Activated CD4-positive, alpha-beta memory T cell treated with anti-CD3 and anti-CD28 coated beads, Interleukin-2, amount 10 ng/mL, durations not matched to agents 7 days and 5 days (primary cell): ENCODE results near the gene GRM3. TPM values are rescaled to one million over a fixed set of nuclear protein-coding genes. Genes with fewer than 3 reads are reported as not detected.

Experiments used
- CTCF ChIA-PET: fragments of 350-600 bp; sonication (Branson Sonifier 250); formaldehyde crosslinking; loops from one replicate; lab custom pipeline; 2021; ENCODE audit warnings: antibody characterized with exemption, inconsistent platforms; lab: Charles Lee
- POLR2A ChIA-PET: fragments of 350-600 bp; sonication (Branson Sonifier 250); formaldehyde crosslinking; loops from one replicate; lab custom pipeline; 2021; ENCODE audit warnings: antibody characterized with exemption; lab: Charles Lee
- DNase-seq: peaks from one replicate; pipeline ENCODE4 v3.0.0-alpha.2; 2020
- H3K27ac Mint-ChIP-seq: one replicate; pipeline ENCODE4 v1.8.0; 2021; ENCODE audit warnings: mild to moderate bottlenecking, mixed read lengths
- H3K27me3 Mint-ChIP-seq: one replicate; pipeline ENCODE4 v1.8.0; 2021; ENCODE audit warnings: mixed read lengths
- H3K36me3 Mint-ChIP-seq: one replicate; pipeline ENCODE4 v1.8.0; 2021; ENCODE audit warnings: low read depth, mixed read lengths
- H3K4me1 Mint-ChIP-seq: one replicate; pipeline ENCODE4 v1.8.0; 2021; ENCODE audit warnings: mixed read lengths
- H3K4me3 Mint-ChIP-seq: one replicate; pipeline ENCODE4 v1.8.0; 2021; ENCODE audit warnings: mild to moderate bottlenecking, mixed read lengths
- H3K9me3 Mint-ChIP-seq: one replicate; pipeline ENCODE4 v1.8.0; 2021; ENCODE audit warnings: mixed read lengths
- total RNA-seq, 2 experiments: library from RNA; stranded (reverse); gene quantifications; one replicate each; pipeline ENCODE4 v1.2.3, GENCODE V29; 2021

GRM3 gene
- total RNA-seq, 2 experiments from 2014 or later, result not detected

DNA sequence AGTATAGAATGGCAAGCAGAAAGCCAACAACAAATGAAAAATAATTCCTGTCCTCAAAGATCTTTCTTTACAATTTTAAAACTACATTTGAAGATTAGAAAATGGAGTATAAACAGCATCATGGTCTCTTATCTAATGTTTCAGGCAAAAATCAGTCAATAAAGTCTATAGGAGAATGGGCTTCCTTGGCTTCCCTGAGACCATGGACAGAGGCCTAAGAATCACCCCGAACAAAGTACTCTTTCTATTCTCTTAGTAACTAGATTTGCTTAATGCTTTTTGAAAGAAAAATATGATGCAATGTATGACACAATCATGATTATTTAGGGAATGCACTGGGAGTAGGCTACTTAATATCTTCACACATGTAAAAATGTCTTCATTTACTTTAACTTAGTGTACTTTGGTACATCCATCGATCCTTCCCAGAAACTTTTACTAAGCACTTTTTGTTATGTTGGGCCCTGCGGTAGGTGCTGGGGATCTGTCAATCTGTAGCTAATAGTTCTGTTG lies 17.3 kb downstream of the GRM3 start:
- no peaks in the 10 kb centered on the region for H3K36me3 Mint-ChIP-seq
- H3K4me1 Mint-ChIP-seq, result no peaks in the 10 kb centered on the region
- ChIA-PET POLR2A (no interaction called here), CTCF (no interaction called here)
- H3K27ac Mint-ChIP-seq, result no peak overlapping the region
- DNase-seq, result no peak
- H3K4me3 Mint-ChIP-seq, result no peak overlapping the region
- no peaks in the 10 kb centered on the region for H3K9me3 Mint-ChIP-seq
- no peaks in the 10 kb centered on the region for H3K27me3 Mint-ChIP-seq

DNA sequence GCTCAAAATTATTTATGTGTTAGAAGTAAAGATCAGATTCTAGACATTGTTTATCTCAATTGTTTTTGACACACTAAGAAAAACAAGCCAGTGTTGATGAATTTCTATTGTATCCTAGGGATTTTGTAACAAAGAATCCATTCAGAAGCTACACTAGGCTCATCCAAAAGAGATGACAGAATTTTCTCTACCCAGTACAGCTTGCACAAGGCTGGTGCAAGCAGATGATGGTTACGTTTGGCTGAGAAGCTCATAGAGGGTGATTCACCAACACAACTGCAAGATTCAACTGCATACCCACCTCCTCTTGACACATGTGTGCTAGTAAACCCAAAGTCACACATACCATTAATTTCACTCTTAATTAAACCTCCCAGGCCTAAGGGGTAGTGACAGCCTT lies 20.8 kb downstream of the GRM3 start:
- no peaks in the 10 kb centered on the region for H3K27me3 Mint-ChIP-seq
- no peak for DNase-seq
- H3K27ac Mint-ChIP-seq, result no peak overlapping the region
- CTCF ChIA-PET, result no interaction called here
- POLR2A ChIA-PET, result no interaction called here
- H3K4me3 Mint-ChIP-seq, result no peak overlapping the region
- no peaks in the 10 kb centered on the region for H3K4me1 Mint-ChIP-seq
- H3K9me3 Mint-ChIP-seq, result no peaks in the 10 kb centered on the region
- H3K36me3 Mint-ChIP-seq, result no peaks in the 10 kb centered on the region

DNA sequence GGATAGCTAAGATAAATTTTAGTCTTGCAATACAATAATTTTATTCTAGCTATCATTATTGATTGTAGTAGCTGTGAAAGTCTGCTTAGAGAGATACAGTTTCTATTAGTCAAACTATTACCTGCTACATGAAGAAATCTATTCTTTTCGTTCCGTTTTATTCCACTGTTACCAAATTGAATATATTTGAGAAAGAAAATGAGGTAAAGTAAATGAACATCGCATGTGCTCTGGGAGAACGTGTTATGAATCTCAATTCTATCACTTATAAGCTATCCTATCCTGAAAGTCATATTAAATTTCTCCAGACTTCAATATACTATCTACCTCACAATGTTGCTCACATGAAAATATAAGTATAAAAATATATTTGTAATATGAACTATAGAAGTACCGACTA lies 21.3 kb downstream of the GRM3 start:
- H3K36me3 Mint-ChIP-seq, result no peaks in the 10 kb centered on the region
- POLR2A ChIA-PET, result no interaction called here
- no peak overlapping the region for H3K27ac Mint-ChIP-seq
- CTCF ChIA-PET, result no interaction called here
- no peaks in the 10 kb centered on the region for H3K4me1 Mint-ChIP-seq
- H3K4me3 Mint-ChIP-seq, result no peak overlapping the region
- no peak for DNase-seq
- H3K27me3 Mint-ChIP-seq, result no peaks in the 10 kb centered on the region
- H3K9me3 Mint-ChIP-seq, result no peaks in the 10 kb centered on the region

DNA sequence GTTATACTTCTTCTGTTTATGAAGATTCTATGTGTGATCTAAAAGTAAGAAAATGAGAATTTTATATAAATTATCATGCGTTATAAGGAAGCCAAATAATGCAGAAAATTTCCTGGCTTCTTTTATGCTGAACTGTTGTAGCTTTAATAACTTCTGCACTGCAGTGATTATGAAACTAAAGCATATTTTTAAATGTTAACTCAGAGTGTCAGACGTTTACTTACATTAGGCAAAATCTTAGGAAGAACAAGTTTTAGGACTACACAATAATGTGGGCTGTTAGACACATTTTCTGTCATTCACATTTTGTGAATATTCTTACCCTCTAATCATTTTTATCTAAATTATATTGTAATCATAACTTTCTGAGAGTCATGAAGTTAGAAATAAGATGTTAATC lies 22.0 kb downstream of the GRM3 start:
- Mint-ChIP-seq H3K4me1 (no peaks in the 10 kb centered on the region), H3K27ac (no peak overlapping the region), H3K36me3 (no peaks in the 10 kb centered on the region), H3K4me3 (no peak overlapping the region), H3K9me3 (no peaks in the 10 kb centered on the region), H3K27me3 (no peaks in the 10 kb centered on the region)
- POLR2A ChIA-PET, result no interaction called here
- no peak for DNase-seq
- CTCF ChIA-PET, result no interaction called here

DNA sequence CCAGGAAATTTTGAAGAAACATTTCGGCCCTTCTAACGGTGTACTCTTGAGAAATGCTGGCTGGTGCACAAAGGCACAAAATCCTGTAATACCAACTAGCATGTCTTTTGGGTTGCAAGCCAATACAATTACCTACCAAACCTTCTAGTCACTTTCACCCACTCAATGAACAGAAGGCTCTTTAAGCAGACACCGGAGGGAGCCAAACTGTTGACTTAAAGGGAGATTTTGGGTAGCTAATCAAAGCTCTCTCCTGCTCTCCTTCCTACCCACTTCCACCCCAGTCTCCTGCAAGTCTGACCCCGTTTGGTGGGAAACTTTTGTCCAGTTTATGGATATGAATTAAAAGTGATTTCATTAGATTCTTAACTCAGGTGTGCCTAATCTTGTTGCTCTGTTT lies 24.0 kb downstream of the GRM3 start:
- ChIA-PET CTCF (no interaction called here), POLR2A (interaction anchor here (1.0 kb wide), 1 partner anchor 13 kb away, joined by 3 read pairs; no protein-coding TSS in a partner anchor)
- no peak overlapping the region for H3K4me3 Mint-ChIP-seq
- no peaks in the 10 kb centered on the region for H3K9me3 Mint-ChIP-seq
- no peaks in the 10 kb centered on the region for H3K36me3 Mint-ChIP-seq
- H3K4me1 Mint-ChIP-seq, result no peaks in the 10 kb centered on the region
- no peak for DNase-seq
- no peaks in the 10 kb centered on the region for H3K27me3 Mint-ChIP-seq
- no peak overlapping the region for H3K27ac Mint-ChIP-seq

DNA sequence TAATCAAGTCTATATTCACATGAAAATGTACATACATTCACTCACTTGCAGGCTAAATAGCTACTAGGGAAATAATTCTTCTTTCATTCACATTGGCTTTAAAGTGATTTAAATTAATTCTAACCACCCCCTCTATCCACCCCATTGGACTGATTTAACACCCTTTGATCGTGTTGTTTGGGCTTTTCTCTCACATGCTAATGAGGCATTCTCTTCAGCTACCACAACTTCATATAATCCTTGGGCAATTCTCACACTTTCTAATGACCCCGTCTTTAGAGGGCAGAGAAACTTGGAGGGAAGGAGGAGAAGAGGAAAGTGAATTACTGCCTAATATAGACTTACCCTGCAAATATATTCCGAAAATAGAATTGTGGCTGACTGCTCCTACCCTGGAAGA lies 24.6 kb downstream of the GRM3 start:
- H3K9me3 Mint-ChIP-seq, result no peaks in the 10 kb centered on the region
- no peaks in the 10 kb centered on the region for H3K4me1 Mint-ChIP-seq
- no peak overlapping the region for H3K27ac Mint-ChIP-seq
- no peaks in the 10 kb centered on the region for H3K27me3 Mint-ChIP-seq
- ChIA-PET CTCF (no interaction called here), POLR2A (interaction anchor here (1.0 kb wide), 1 partner anchor 12 kb away, joined by 3 read pairs; no protein-coding TSS in a partner anchor)
- no peaks in the 10 kb centered on the region for H3K36me3 Mint-ChIP-seq
- H3K4me3 Mint-ChIP-seq, result no peak overlapping the region
- DNase-seq, result no peak

DNA sequence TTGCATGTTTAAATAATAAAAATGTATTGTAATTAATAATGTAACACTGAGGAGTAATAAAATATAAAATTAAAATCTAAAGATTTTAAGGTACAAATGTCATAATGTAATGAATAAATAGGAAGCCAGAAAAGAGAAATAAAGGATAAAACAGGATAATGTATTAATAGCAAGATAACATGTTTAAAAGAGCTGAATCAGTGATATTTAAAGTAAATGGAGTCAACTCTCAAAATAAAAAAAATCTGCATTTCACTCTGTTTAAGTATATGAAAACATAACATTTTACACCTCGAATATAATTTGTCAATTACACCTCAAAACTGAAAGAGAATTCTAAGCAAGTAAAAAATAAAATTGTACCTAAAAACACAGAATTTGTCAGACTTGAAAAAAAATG lies 44.1 kb downstream of the GRM3 start:
- CTCF ChIA-PET, result no interaction called here
- H3K36me3 Mint-ChIP-seq, result no peaks in the 10 kb centered on the region
- POLR2A ChIA-PET, result no interaction called here
- DNase-seq, result no peak
- no peaks in the 10 kb centered on the region for H3K9me3 Mint-ChIP-seq
- no peak overlapping the region for H3K27ac Mint-ChIP-seq
- H3K4me3 Mint-ChIP-seq, result no peak overlapping the region
- no peaks in the 10 kb centered on the region for H3K27me3 Mint-ChIP-seq
- no peaks in the 10 kb centered on the region for H3K4me1 Mint-ChIP-seq

DNA sequence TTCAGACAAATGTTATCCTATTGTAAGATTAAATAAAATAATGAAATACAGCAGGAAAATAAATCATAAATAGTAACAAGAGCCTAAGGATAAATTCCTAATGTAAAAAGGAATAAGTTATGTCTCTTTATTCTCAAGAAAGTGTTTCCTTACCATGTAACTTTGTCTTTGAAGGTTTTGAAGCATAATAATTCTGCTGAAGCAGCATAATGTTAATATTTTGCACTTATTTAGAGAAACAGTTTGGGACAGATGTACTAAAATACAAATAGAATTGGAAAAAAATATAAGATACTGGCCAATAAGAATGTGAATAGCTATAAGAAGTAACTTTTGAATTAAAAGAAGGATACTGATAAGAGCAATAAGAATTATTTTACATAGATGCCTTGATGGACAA lies 45.7 kb downstream of the GRM3 start:
- POLR2A ChIA-PET, result no interaction called here
- CTCF ChIA-PET, result no interaction called here
- Mint-ChIP-seq H3K4me3 (no peak overlapping the region), H3K9me3 (no peaks in the 10 kb centered on the region), H3K27ac (no peak overlapping the region), H3K27me3 (no peaks in the 10 kb centered on the region), H3K4me1 (no peaks in the 10 kb centered on the region), H3K36me3 (no peaks in the 10 kb centered on the region)
- no peak for DNase-seq

DNA sequence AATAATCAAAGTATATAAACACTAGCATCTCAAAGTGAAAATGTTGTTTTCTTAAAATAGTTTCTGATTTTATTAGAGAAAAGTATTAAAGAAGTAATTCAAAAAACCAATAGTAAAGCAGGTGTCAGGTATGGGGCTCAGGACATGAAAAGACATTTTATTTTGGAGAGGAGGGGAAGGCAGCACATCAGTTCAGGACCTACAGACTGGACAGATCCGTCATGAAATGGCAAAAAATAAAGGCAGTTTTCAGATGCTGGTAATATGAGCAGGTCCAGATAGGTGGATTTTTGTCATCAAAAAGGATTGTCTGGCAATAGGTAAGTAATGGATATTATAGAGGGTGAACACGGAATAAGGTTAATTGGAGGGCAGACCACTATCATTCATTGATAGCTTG lies 49.0 kb downstream of the GRM3 start:
- Mint-ChIP-seq H3K27me3 (no peaks in the 10 kb centered on the region), H3K9me3 (no peaks in the 10 kb centered on the region), H3K4me1 (no peaks in the 10 kb centered on the region)

DNA sequence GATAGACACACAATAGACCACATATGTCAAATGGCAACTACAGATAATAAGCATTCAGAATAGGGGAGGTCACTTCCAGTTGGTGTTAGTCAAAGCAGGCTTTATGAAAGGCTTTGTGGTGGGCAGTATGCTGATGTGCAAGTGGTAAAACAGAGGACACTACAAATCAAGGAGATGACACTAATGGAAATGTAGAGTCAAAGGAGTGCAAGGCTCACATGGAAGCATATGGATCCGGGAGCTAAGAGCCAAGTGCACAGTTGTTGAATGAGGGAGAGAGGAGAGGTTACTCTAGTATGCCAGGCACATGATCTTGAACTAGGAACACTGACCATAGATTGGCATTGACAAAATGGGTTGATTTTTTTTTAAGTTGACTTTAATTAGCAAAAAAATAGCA lies 62.7 kb downstream of the GRM3 start:
- Mint-ChIP-seq H3K27ac (no peak overlapping the region), H3K9me3 (no peaks in the 10 kb centered on the region), H3K4me3 (no peak overlapping the region), H3K27me3 (no peaks in the 10 kb centered on the region), H3K4me1 (no peaks in the 10 kb centered on the region), H3K36me3 (no peaks in the 10 kb centered on the region)
- no peak for DNase-seq
- CTCF ChIA-PET, result no interaction called here
- POLR2A ChIA-PET, result no interaction called here

More for the DNA sequence above, 49.0 kb downstream of the GRM3 start:
- Mint-ChIP-seq H3K36me3 (no peaks in the 10 kb centered on the region), H3K27ac (no peak overlapping the region), H3K4me3 (no peak overlapping the region)
- ChIA-PET POLR2A (no interaction called here), CTCF (no interaction called here)
- DNase-seq, result no peak

DNA sequence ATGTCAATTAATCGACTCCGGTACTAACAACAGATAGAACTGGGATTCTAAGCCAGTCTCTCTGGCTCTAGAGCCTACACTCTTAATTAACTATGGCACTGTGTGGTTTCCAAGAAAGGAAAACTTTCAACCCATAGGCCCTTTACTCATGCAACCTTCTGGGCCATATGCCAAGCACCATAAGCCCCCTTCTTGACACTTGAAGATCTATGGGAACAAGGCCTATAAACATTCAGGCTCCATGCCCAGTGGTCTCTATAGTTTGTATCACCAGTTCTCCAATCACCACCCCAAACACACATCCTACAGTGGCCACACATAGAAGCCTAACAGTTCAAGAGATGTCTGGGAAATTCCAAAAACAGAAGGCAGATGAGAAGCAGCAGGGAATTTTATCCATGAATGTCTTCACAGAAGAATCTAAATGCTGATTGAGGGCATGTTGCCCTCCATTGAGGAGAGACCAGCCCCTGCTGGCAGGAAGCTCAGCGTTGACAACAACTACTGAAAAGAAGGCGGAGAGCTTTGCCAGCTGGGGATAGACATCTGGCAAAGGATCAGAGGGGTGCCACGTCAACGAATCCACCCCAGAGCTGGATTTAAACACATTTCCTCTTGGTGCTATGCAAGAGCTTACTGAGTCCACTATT lies 64.4 kb downstream of the GRM3 start:
- CTCF ChIA-PET, result no interaction called here
- H3K4me3 Mint-ChIP-seq, result no peak overlapping the region
- H3K4me1 Mint-ChIP-seq, result no peaks in the 10 kb centered on the region
- H3K27ac Mint-ChIP-seq, result no peak overlapping the region
- H3K9me3 Mint-ChIP-seq, result no peaks in the 10 kb centered on the region
- H3K36me3 Mint-ChIP-seq, result no peaks in the 10 kb centered on the region
- H3K27me3 Mint-ChIP-seq, result no peaks in the 10 kb centered on the region
- no peak for DNase-seq
- POLR2A ChIA-PET, result no interaction called here

DNA sequence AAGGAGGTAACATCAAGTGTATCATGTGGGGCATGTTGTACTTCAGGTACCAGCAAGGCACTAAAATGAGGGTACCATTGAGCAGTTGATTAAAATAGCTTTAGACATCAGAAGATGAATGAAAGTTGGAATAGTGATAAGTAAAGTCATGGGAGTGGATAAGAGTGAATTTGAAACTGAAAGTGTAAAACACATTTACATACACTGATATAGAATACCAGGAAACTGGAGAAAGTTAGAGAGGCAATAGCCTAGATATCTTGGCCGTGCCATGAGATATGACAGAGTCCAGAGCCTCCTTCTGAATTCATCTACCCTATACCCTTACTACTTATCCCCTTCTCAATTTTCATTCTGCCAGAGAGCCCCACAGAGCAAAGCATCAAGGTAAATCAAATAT lies 76.6 kb downstream of the GRM3 start:
- Mint-ChIP-seq H3K4me3 (no peak overlapping the region), H3K9me3 (no peaks in the 10 kb centered on the region), H3K27me3 (no peaks in the 10 kb centered on the region), H3K27ac (no peak overlapping the region), H3K4me1 (no peaks in the 10 kb centered on the region), H3K36me3 (no peaks in the 10 kb centered on the region)
- DNase-seq, result no peak
- ChIA-PET CTCF (no interaction called here), POLR2A (no interaction called here)

DNA sequence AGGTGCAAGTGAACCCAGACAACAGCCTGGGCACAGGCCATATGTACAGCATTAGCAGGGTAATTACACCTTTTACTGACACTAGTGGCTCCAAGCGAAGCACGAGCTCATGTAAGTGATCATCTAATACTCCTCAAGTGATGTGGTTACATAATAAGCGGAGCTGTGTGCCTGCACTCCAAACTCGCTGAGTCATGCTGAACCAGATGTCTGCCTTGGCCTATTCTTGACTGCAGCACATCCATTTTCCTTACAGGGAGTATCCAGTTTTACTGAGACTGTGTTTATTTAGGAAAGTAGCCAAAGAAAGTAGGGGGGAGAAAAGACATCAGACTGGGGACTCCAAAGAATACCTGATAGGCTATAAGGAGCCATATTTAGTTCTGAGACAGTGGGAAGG lies 90.1 kb downstream of the GRM3 start:
- Mint-ChIP-seq H3K27ac (no peak overlapping the region), H3K9me3 (peaks cover 9% of the 10 kb centered on the region)
- POLR2A ChIA-PET, result no interaction called here

DNA sequence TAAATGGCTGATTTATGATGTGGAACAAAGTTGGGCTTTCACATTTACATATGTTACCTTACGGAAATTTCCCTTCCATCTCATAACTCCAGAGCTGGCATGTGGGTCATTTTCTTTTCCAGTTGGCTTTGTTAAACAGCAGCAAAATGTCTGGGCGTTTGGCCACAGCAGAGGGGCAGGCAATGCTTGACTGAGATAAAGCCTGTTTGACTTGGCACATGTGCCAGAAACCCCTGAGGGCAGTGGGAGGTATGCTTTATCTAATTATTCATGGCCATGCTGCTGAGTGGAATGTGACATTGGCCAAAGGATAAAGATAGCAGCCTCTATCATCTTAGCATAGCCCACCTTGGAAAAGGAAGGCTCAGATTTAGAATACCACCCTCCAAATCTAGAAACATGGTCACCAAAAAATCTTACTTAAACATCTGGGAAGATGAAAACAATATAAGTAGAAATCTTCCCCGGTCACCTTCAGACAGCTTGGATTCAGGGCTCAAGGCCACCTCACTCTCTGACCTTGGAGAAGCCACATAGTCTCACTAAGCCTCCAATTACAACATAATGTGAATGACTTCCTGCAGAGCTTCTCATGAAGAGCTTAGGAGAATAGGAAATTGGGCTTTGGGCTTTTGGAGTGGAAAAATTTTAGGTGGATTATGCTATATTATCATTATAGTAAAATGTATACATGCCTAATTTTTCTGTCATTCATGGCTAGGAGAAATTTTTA lies 101.5 kb downstream of the GRM3 start:
- Mint-ChIP-seq H3K27ac (no peak overlapping the region), H3K4me3 (no peak overlapping the region), H3K36me3 (no peaks in the 10 kb centered on the region), H3K27me3 (no peaks in the 10 kb centered on the region), H3K9me3 (no peaks in the 10 kb centered on the region), H3K4me1 (no peaks in the 10 kb centered on the region)
- no peak for DNase-seq
- POLR2A ChIA-PET, result no interaction called here
- CTCF ChIA-PET, result no interaction called here

More for the DNA sequence above, 90.1 kb downstream of the GRM3 start:
- no peaks in the 10 kb centered on the region for H3K4me1 Mint-ChIP-seq
- CTCF ChIA-PET, result no interaction called here
- no peaks in the 10 kb centered on the region for H3K36me3 Mint-ChIP-seq
- DNase-seq, result no peak
- no peaks in the 10 kb centered on the region for H3K27me3 Mint-ChIP-seq
- H3K4me3 Mint-ChIP-seq, result no peak overlapping the region
